GM12873 (cell line): Measurements from ENCODE around the gene ONECUT1.

Experiments
- CTCF ChIP-seq: IDR thresholded peaks from 2 replicates; pipeline ENCODE4 v1.5.1; 2012; ENCODE audit warnings: low read depth, mild to moderate bottlenecking, moderate library complexity, low read length, control low read depth; ENCODE audit not compliant: insufficient read depth; ENCODE audit errors: missing control alignments

Gene ONECUT1

GRCh38 chr15:52799145-52799811, 9.1 kb upstream of the ONECUT1 start:
- no peak for TF ChIP-seq CTCF

DNA sequence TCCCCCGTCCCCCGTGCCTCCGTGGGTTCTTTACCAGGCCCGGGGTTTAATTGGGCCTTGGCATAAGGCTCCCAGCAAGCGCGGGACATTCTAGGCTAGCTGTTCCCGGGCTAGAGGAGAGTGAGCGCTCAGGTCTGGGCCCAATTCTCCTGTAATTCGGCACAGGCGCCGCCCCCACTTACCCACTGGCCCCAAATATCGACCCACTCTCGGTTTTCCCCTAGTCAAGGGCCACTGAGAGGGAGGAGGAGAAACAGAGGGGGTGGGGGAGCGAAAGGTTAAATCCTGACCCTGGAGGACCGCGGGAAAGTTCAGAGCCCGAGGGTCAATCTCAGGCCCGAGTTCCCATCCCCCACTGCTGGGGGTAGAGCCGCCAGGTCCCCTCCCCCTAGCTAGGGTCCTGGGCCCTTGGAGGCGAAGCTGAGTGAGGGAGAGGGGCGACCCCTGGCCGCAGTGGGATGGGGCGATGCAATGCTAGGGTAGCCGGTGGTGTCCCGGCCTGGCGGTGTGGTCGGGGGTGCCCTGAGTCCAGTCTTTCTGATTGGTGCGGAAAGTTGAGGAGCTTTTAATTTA, 8.5 kb upstream of the ONECUT1 start:
- no peak for TF ChIP-seq CTCF

- TF ChIP-seq CTCF: no peak
Observed at GRCh38 chr15:52797625-52798501, 7.7 kb upstream of the ONECUT1 start.

DNA sequence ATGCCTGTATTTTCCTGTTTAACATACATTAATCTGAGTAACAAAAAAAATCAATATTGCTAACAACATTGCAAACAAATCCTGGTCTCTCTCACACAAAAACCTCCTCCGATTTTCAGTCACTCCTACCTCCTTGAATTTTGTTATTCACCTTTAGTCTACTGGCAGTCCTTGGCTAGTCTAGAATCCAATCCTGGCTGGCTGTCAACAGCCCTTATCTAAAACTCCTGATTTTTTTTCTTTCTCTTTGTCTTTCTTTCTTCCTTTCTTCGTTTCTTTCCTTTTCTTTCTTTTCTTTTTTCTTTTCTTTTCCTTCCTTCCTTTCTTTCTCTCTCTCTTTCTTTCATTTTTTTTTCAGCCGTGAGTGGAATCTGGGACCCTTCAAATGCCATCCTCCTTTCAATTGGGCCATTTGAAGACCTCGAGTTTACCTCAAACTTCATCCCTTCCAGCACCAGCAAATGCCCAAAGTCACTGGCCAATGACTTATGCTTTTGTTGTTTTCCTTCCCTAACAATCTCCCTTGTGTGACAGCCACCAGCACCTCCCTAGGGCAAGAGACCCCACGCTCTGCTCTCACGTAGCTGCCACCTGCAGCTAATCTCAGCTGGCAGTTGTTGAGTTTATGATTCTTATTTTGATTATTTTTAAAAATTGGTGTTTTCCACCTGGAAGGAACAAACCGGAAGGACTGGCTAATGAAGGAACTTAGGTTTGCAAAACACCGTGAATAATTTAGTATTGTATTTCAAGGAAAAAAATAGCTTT, 6.8 kb upstream of the ONECUT1 start:
- no peak for TF ChIP-seq CTCF

GRCh38 chr15:52796228-52796521, 6.0 kb upstream of the ONECUT1 start:
- TF ChIP-seq CTCF: no peak

GRCh38 chr15:52795464-52796227, 5.5 kb upstream of the ONECUT1 start:
- TF ChIP-seq CTCF: no peak
